ENCODE data around the gene SSR4.

DNA sequence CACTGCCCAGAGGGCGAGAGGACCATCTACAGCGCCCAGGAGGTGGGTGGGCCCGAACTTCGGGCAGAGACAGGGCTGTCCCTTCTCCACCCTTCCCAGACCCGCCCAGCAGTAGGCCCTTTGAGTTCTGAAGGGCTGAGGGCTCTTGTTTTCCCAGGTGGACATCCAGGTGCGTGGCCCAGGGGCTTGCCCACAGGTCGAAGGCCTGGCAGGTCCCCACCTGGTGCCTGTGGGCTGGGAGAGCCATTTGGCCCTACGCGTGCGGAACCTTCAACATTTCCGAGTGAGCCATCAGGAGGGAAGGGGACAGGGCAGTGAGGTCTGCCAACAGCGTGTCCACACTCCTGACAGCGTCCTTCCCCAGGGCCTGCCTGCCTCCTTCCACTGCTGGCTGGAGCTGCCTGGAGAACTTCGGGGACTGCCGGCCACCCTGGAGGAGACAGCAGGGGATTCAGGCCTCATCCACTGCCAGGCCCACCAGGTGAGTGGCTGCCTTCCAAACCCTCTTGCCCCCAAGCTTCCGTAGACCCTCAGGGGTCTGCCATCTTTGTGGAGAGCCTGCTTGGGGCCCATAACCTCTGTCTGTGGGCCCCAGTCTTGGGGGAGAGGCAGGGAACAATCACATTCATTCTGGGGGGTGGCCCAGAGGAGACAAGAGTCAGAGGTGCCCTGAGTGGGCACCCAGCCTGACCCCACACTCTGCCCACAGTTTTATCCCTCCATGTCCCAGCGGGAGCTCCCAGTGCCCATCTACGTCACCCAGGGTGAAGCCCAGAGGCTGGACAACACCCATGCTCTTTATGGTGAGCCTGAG is 23.7 kb upstream of the SSR4 start:
- TF ChIP-seq POLR2A (IDR thresholded peaks at IDR 0.05; ENCODE audit: low read depth, low read length), result no peak
- no peak for TF ChIP-seq TAF1 (IDR thresholded peaks at IDR 0.05; ENCODE audit: low read depth, low read length)
- TF ChIP-seq POLR2AphosphoS5 (IDR thresholded peaks at IDR 0.05; ENCODE audit: low read depth, low read length), result no peak
- no peak for TF ChIP-seq SPI1 (IDR thresholded peaks at IDR 0.05; ENCODE audit: low read depth, low read length)

Data from GM12891 (cell line).